ENCODE data around the gene STAC3. TPM values are rescaled to one million over a fixed set of nuclear protein-coding genes. Genes with fewer than 3 reads are reported as not detected.
A peak's percentile ranks its signal among the peaks of the same experiment; 100 is the strongest.

STAC3 gene
- total and polyA plus RNA-seq, 2 of the 8 experiments (the other 6 are each of a cell fraction or from before 2014, with no cell fraction given) = 0.70 to 1.3 TPM

DNA sequence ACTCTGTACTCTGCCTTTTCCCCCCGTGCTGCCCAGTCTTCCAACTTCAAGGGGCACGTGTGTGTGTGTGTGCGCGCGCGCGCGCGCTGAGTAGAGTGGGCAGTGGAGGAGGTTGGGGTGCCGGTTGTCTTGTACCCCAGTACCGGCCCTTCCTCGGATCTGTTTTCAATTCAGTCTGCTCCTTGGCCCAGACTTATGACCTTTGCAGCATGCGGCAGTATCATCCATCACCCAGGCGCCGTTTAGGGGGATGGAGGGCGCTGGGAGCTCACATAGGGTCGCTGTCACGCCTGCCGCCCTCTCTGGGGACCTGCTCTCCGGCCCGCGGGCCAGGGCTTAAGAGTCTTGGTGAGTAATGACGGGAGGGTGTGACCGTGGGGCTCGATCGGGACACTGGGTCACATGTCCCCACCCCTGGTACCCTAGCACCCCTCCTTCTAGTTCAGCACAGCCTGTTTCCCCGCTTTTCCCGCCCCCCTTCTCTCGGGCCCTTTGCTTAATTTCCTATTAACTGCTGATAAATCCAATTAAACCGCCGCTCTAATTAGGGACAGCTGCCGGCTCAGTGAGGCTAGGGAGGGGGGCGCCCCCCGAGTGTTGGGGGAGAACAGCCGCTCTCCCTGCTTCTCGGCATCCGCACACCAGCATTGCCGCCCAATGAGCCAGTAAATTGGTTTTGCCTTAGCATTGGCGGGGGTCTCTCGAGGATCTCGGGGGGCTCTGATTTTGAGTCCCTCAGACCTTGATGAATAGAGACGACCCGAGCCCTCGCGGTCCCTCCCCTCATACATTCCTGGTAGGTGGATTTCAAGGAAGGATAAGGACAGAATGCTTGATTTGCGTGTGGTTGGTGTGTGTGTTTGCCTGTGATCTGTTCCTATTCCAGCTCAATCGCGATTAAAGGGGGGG lies 9.3 kb downstream of the STAC3 start (continued):
- TF ChIP-seq, protein P1, sequence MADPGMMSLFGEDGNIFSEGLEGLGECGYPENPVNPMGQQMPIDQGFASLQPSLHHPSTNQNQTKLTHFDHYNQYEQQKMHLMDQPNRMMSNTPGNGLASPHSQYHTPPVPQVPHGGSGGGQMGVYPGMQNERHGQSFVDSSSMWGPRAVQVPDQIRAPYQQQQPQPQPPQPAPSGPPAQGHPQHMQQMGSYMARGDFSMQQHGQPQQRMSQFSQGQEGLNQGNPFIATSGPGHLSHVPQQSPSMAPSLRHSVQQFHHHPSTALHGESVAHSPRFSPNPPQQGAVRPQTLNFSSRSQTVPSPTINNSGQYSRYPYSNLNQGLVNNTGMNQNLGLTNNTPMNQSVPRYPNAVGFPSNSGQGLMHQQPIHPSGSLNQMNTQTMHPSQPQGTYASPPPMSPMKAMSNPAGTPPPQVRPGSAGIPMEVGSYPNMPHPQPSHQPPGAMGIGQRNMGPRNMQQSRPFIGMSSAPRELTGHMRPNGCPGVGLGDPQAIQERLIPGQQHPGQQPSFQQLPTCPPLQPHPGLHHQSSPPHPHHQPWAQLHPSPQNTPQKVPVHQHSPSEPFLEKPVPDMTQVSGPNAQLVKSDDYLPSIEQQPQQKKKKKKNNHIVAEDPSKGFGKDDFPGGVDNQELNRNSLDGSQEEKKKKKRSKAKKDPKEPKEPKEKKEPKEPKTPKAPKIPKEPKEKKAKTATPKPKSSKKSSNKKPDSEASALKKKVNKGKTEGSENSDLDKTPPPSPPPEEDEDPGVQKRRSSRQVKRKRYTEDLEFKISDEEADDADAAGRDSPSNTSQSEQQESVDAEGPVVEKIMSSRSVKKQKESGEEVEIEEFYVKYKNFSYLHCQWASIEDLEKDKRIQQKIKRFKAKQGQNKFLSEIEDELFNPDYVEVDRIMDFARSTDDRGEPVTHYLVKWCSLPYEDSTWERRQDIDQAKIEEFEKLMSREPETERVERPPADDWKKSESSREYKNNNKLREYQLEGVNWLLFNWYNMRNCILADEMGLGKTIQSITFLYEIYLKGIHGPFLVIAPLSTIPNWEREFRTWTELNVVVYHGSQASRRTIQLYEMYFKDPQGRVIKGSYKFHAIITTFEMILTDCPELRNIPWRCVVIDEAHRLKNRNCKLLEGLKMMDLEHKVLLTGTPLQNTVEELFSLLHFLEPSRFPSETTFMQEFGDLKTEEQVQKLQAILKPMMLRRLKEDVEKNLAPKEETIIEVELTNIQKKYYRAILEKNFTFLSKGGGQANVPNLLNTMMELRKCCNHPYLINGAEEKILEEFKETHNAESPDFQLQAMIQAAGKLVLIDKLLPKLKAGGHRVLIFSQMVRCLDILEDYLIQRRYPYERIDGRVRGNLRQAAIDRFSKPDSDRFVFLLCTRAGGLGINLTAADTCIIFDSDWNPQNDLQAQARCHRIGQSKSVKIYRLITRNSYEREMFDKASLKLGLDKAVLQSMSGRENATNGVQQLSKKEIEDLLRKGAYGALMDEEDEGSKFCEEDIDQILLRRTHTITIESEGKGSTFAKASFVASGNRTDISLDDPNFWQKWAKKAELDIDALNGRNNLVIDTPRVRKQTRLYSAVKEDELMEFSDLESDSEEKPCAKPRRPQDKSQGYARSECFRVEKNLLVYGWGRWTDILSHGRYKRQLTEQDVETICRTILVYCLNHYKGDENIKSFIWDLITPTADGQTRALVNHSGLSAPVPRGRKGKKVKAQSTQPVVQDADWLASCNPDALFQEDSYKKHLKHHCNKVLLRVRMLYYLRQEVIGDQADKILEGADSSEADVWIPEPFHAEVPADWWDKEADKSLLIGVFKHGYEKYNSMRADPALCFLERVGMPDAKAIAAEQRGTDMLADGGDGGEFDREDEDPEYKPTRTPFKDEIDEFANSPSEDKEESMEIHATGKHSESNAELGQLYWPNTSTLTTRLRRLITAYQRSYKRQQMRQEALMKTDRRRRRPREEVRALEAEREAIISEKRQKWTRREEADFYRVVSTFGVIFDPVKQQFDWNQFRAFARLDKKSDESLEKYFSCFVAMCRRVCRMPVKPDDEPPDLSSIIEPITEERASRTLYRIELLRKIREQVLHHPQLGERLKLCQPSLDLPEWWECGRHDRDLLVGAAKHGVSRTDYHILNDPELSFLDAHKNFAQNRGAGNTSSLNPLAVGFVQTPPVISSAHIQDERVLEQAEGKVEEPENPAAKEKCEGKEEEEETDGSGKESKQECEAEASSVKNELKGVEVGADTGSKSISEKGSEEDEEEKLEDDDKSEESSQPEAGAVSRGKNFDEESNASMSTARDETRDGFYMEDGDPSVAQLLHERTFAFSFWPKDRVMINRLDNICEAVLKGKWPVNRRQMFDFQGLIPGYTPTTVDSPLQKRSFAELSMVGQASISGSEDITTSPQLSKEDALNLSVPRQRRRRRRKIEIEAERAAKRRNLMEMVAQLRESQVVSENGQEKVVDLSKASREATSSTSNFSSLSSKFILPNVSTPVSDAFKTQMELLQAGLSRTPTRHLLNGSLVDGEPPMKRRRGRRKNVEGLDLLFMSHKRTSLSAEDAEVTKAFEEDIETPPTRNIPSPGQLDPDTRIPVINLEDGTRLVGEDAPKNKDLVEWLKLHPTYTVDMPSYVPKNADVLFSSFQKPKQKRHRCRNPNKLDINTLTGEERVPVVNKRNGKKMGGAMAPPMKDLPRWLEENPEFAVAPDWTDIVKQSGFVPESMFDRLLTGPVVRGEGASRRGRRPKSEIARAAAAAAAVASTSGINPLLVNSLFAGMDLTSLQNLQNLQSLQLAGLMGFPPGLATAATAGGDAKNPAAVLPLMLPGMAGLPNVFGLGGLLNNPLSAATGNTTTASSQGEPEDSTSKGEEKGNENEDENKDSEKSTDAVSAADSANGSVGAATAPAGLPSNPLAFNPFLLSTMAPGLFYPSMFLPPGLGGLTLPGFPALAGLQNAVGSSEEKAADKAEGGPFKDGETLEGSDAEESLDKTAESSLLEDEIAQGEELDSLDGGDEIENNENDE (IDR thresholded peaks at IDR 0.05; ENCODE audit: insufficient replicate concordance, low read length) = no peak
- TF ChIP-seq CBX8 (IDR thresholded peaks at IDR 0.05; ENCODE audit: borderline replicate concordance, low read depth, low read length) = no peak
- no peak for TF ChIP-seq RAD21 (IDR thresholded peaks at IDR 0.05 in 1 of 2, conservative IDR thresholded peaks at IDR 0.05 in 1 of 2; ENCODE audit: low read depth in 2 of 2, low read length in 2 of 2)
- peak; percentile 90 for TF ChIP-seq EZH2 (IDR thresholded peaks at IDR 0.05; ENCODE audit: low read depth, low read length, severe bottlenecking)
- TF ChIP-seq CHD2 (IDR thresholded peaks at IDR 0.05; ENCODE audit: low read length) = no peak
- TF ChIP-seq TAF7 (optimal IDR thresholded peaks at IDR 0.05; ENCODE audit: borderline replicate concordance, low read depth, low read length) = no peak
- TF ChIP-seq SUZ12 (IDR thresholded peaks at IDR 0.05; ENCODE audit: low read length) = peak; percentile 78
- peak; percentile 88 for TF ChIP-seq RNF2 (IDR thresholded peaks at IDR 0.05; ENCODE audit: borderline replicate concordance, low read depth, low read length, missing control alignments, poor library complexity, severe bottlenecking)
